Neutrophil (primary cell): Measurements from ENCODE around the gene MCRIP1.

Experiments
- H3K27ac ChIP-seq: fragments of 200-600 bp; sonication (generic); 2 replicates; pipeline ENCODE4 v1.5.1; 2016; ENCODE audit warnings: mild to moderate bottlenecking, moderate library complexity
- H3K27me3 ChIP-seq: fragments of 200-600 bp; sonication (generic); 2 replicates; pipeline ENCODE4 v1.6.0; 2016; ENCODE audit warnings: mild to moderate bottlenecking
- H3K36me3 ChIP-seq: fragments of 200-600 bp; sonication (generic); 2 replicates; pipeline ENCODE4 v1.5.1; 2017
- H3K4me1 ChIP-seq, 2 experiments: fragments of 200-600 bp in 1 of 2; sonication (generic) in 1 of 2; 1 replicate in 1 of 2; 2 replicates in 1 of 2; pipeline versions ENCODE4 v1.5.1 to v1.6.1; 2013 to 2016; ENCODE audit warnings: low read depth in 1 of 2, low read length in 1 of 2, mild to moderate bottlenecking in 1 of 2, moderate library complexity in 1 of 2; ENCODE audit not compliant: control insufficient read depth in 1 of 2, insufficient read depth in 1 of 2
- H3K4me3 ChIP-seq, 2 experiments: fragments of 200-600 bp in 1 of 2; sonication (generic) in 1 of 2; 1 replicate in 1 of 2; 2 replicates in 1 of 2; pipeline ENCODE4 v1.5.1; 2013 to 2016; ENCODE audit warnings: low read depth in 1 of 2, low read length in 1 of 2, mild to moderate bottlenecking in 1 of 2, moderate library complexity in 1 of 2
- H3K9me3 ChIP-seq: fragments of 200-600 bp; sonication (generic); 2 replicates; pipeline ENCODE4 v1.5.1; 2016
- TF ChIP-seq, protein P1 (sequence below): fragments of 200-600 bp; sonication (generic); IDR thresholded peaks from 2 replicates; pipeline ENCODE4 v1.5.1; 2016; ENCODE audit warnings: antibody characterized with exemption

MCRIP1 gene

DNA sequence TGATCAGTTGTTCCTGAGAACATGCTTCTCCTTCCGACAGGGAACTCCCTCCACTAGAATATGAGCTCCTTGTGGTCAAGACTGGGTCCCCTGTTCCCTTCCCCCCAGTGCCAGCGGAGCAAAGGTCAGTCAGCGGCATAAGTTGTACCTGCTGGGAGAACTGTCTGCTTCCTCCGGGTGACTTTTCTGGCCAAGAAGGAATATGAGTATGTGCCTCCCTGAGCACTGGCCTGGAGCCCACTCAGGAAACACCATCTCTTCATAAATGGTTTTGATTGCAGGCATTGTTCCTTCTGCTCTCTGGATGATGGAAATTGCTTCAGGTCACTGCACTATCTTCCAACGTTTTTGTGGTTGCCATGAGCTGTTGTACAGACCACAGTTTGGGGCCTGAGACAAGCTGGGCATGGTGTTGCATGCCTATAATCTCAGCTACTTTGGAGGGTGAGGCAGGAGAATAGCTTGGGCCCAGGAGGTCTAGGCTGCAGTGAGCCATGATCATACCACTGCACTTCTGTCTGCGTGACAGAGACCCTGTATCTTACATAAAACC, 30.1 kb upstream of the MCRIP1 start:
- Histone ChIP-seq H3K4me1 (peaks cover 61 to 78% of the 10 kb centered on the region in 2 experiments), H3K9me3 (no peaks in the 10 kb centered on the region), H3K4me3 (no peak overlapping the region), H3K36me3 (peaks cover 18% of the 10 kb centered on the region), H3K27me3 (no peaks in the 10 kb centered on the region), H3K27ac (peak overlapping the region; percentile 96)
- TF ChIP-seq, protein P1, sequence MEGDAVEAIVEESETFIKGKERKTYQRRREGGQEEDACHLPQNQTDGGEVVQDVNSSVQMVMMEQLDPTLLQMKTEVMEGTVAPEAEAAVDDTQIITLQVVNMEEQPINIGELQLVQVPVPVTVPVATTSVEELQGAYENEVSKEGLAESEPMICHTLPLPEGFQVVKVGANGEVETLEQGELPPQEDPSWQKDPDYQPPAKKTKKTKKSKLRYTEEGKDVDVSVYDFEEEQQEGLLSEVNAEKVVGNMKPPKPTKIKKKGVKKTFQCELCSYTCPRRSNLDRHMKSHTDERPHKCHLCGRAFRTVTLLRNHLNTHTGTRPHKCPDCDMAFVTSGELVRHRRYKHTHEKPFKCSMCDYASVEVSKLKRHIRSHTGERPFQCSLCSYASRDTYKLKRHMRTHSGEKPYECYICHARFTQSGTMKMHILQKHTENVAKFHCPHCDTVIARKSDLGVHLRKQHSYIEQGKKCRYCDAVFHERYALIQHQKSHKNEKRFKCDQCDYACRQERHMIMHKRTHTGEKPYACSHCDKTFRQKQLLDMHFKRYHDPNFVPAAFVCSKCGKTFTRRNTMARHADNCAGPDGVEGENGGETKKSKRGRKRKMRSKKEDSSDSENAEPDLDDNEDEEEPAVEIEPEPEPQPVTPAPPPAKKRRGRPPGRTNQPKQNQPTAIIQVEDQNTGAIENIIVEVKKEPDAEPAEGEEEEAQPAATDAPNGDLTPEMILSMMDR: no peak

GRCh38 chr17:81860756-81861568, 27.9 kb upstream of the MCRIP1 start:
- Histone ChIP-seq H3K4me1 (peaks cover 62 to 76% of the 10 kb centered on the region in 2 experiments), H3K36me3 (peaks cover 13% of the 10 kb centered on the region)
- TF ChIP-seq, protein P1: no peak

DNA sequence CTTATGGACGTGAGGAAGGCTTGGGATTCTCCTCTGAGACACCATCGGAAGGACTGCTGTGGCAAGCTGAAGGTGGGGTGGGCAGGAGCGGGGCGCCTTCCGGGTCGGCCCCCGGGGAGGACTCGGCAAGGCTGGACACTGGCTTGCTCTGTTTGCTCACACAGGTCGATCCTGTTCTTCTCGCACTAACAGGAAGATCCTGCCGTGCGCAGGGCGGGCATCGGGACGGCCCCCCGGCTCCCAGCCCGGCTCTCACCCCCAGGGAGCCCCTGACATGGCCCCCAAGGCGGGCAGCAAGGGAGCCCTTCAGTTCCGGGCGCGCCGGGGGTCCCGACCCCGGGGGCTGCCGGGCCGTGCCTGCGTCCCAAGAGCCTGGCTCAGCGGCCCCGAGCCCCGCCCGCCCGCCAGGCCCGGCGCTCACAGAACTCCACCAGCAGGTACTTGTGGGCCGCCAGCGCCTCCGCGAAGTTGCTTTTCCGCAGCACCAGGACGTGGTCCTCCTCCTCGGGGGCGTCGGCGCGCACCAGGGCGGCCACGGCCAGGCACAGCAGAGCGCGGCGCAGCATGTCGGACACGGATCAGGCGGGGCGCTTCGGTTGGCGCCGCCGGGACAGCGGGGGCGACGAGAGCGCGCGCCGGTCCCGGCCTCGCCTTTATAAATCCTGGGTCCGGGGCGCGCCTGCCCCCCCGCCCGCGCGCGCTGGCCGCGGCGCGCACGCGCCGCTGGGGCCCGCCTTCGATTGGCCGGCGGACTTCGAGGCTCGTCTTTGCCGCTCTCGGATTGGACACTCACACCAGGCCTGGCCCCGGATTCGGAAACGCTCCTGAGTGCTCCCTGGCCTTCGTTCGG, 27.0 kb upstream of the MCRIP1 start, which contains the start of gene P4HB:
Gene P4HB, minus strand, starts transcription at position 630 of the 850 bp plus-strand sequence. Its CDS starts 64 bp downstream, at position 566.
- TF ChIP-seq, protein P1: peak; percentile 1
- peaks cover 62 to 71% of the 10 kb centered on the region in 2 experiments for H3K4me1 ChIP-seq
- H3K27ac ChIP-seq: peak within 1 kb of the TSS; percentile 96
- H3K4me3 ChIP-seq: peak within 1 kb of the TSS; percentile 81 to 95
- peaks cover 18% of the 10 kb centered on the region for H3K36me3 ChIP-seq
- H3K27me3 ChIP-seq: no peaks in the 10 kb centered on the region
- no peaks in the 10 kb centered on the region for H3K9me3 ChIP-seq

More at GRCh38 chr17:81860756-81861568, 27.9 kb upstream of the MCRIP1 start:
- no peaks in the 10 kb centered on the region for H3K9me3 ChIP-seq
- peak overlapping the region; percentile 96 for H3K27ac ChIP-seq
- no peaks in the 10 kb centered on the region for H3K27me3 ChIP-seq
- H3K4me3 ChIP-seq: peak overlapping the region; percentile 76 to 81

- no peaks in the 10 kb centered on the region for H3K27me3 ChIP-seq
- peak overlapping the region; percentile 81 to 95 for H3K4me3 ChIP-seq
- H3K4me1 ChIP-seq: peaks cover 59 to 64% of the 10 kb centered on the region in 2 experiments
- peak overlapping the region; percentile 96 for H3K27ac ChIP-seq
- TF ChIP-seq, protein P1: no peak
- H3K36me3 ChIP-seq: peaks cover 27% of the 10 kb centered on the region
- no peaks in the 10 kb centered on the region for H3K9me3 ChIP-seq
Observed at GRCh38 chr17:81858967-81859905, 26.1 kb upstream of the MCRIP1 start.
